Islet of Langerhans (tissue), 1 donor: ENCODE data around the gene SUN5.
"Not testable (repeated sequence)": the region's sequence is repeated elsewhere in the genome, so short reads cannot be mapped to it uniquely, and the experiment has no call there.

Experiments
- FAIRE-seq: peaks from one replicate; lab custom pipeline; 2011; peaks lifted over from hg19 to GRCh38; lab: Jason Lieb, UNC

SUN5 gene

DNA sequence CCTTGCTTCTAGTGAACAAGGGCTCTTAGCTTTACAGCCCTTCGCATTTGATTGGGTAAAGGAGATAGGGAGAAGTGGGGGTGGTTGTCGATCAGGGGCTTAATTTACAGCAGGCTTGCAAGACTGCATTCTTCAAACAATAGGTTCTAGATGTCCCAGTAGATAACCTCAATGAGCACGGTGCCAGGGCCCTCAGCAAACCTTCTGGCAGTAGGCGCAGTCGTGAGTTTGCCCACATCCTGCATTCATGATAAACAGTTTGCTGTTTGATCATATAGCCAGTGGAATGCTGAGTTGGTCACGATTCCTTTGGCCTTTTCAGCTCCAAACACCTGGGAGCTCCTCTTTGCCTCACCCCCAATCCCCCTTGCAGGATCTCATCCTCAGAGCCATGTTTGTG lies 27.5 kb downstream of the SUN5 start:
- FAIRE-seq = no peak

DNA sequence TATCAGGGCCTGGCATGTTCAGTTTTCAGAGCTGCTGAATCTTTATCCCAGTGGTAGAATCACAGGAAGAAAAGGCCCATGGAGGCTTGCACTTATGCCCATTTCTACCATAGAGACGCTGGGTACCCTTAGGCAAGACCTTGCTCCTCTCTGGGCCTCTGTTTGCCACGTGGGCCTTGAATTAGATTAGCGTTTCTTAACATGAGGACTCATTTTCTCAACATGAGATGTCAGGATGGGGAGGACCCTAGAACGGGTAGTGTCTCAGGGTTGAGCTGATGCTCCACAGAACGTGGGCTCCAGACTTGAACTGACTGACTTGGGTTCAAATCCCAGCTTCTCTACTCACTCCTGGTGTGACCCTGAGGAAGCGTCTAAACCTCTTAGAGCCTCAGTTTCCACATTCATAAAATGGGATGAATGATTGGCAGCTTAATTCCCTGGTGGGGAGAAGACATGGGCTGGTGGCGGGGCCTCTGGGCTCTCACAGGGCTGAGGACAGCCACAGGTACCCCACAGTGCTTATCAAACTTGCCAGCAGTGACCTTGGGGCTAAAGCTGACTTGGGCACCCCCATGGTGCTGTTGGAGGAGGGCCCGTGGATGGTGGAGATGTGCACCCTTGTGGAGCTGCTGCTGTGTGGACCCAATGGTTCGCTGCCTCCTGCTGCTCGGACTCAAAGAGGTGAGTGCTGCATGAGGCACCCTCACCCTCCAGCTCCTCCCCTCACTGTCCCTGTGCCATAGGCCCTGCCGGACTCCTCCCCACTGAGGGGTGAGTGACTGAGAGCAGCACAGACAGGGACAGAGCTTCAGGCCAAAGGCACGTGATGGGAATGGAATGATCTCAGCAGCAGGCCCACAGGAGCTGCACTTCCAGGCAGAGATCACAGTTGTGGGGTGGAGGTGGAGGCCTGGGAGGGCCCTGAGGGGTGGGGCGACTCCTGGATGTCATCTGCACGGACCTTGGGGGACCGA lies 28.2 kb downstream of the SUN5 start:
- no peak for FAIRE-seq

DNA sequence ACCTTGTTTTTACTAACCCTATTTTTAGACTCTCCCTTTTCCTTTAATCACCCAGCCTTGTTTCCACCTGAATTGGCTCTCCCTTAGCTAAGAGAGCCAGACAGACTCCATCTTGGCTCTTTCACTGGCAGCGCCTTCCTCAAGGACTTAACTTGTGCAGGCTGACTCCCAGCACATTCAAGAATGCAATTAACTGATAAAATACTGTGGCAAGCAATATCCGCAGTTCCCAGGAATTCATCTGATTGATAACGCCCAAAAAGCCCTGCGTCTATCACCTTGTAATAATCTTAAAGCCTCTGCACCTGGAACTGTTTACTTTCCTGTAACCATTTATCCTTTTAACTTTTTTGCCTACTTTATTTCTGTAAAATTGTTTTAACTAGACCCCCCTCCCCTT lies 29.1 kb downstream of the SUN5 start:
- FAIRE-seq = not testable (repeated sequence)

DNA sequence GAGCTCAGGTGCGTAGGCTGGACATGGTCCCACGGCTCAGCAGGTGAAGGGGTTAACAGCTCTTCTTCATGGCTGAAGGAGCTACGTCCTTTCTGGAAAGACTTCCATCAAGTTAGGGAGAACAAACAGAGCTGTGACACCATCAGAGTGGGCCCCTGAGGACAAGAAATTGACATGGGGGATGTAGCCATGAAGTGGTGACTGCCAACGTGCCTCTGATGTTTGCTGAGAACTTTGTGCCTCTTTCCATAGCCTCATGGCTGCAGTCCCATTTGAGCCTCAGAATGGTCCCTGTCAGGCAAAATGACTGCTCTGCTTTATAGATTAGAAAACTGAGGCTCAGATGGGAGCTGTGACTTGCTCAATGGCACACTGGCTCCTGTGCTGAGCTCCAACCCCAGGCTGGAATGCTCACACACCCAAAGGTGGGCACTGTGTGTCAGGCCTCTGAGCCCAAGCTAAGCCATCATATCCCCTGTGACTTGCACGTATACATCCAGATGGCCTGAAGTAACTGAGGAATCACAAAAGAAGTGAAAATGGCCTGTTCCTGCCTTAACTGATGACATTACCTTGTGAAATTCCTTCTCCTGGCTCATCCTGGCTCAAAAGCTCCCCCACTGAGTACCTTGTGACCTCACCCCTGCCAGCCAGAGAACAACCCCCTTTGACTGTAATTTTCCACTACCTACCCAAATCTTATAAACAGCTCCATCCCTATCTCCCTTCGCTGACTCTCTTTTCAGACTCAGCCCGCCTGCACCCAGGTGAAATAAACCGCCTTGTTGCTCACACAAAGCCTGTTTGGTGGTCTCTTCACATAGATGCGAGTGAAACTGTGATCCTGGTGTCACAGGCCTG lies 29.8 kb downstream of the SUN5 start:
- not testable (repeated sequence) for FAIRE-seq

- FAIRE-seq = no peak
Observed at GRCh38 chr20:32973077-32973717, 31.0 kb downstream of the SUN5 start.

DNA sequence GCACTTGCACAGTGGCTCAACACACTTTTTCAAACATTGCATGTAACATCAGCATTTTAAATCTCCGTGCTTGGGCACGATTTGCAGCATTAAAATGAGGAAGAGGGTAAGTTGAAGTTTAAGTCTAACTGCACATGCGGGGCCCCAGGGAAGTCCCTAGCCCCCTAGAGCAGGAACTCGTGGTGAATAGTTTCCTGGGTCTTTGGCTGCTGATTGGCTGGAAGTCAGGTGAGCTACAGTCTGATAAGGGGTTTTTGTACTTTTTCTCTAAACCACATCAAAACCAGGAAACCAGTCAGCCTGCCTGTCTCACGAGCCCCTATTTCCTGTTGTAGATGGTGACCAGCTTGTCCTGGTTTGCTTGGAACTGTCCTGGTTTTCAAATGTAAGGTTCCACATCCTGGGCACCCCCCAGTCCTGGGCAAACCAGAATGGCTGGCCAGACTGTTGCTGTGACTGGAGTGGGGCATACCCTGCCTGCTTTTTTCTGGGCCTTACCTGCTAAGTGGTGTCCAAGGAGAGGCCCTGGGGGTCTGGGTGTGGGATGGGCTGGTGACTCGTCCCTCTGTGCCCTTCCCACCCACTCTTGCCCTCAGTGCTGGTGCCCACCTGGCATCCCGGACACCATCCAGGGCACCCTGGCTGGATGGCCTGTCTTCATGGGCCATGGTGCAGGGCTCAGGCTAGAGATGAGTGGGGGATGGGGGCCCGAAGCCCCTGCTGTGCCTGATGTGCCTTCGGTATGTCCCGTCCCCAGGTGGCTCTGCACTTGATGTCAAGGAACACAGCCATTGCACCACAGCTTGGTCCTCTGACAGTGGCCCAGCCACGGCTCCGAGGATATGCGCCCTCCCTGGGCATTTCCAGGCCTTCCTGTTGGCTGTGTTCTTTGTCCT lies 31.8 kb downstream of the SUN5 start:
- no peak for FAIRE-seq

DNA sequence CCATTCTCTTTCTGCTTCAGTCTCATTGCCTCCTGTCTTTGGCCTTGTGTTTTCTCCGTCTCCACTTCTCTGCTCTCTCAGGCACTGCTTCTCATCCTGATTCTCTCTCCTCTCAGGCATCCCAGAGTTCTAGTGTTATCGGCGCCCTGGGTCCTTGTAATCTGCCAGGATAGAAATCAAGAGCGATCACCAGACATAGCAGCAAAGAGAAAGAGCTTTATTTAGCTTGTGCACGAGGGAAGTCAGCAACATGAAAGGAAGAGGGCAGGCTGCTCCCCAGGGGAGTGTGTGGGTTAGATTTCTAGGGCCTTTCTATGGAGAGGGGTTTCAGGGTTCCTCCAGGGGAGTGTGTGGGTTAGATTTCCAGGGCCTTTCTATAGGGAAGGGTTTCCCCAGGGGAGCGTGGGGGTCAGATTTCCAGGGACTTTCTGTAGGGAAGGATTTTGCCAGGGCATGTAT lies 32.5 kb downstream of the SUN5 start:
- FAIRE-seq = no peak

- no peak for FAIRE-seq
Observed at GRCh38 chr20:32970973-32971300, 33.3 kb downstream of the SUN5 start.

GRCh38 chr20:32970115-32970972 lies 33.9 kb downstream of the SUN5 start:
- no peak for FAIRE-seq

- no peak for FAIRE-seq
Observed at GRCh38 chr20:32969356-32970114, 34.7 kb downstream of the SUN5 start.

- no peak for FAIRE-seq
Observed at GRCh38 chr20:32968478-32969241, 35.6 kb downstream of the SUN5 start.

DNA sequence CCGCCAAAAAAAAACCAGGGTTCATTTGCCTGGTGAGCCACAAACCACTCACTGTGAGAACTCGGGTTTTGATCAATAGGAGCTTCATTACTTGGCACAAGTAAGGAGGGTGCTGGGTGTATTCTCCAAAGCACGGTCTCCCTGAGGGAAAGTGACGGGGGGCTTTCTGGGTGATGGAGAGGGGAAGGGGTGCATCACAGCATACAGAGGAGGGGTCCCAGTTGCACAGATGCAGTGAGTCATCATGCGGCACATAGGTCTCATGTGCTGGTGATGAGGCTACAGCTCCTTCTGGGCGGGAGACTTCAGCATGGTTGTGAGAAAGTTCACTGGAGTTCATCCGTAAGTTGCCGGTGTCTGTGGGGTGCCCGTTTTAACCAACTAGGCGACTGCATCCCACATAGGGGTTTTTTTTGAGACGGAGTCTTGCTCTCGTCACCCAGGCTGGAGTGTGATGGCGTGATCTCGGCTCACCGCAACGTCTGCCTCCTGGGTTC lies 36.2 kb downstream of the SUN5 start:
- no peak for FAIRE-seq

- no peak for FAIRE-seq
Observed at GRCh38 chr20:32966881-32967781, 37.1 kb downstream of the SUN5 start.

DNA sequence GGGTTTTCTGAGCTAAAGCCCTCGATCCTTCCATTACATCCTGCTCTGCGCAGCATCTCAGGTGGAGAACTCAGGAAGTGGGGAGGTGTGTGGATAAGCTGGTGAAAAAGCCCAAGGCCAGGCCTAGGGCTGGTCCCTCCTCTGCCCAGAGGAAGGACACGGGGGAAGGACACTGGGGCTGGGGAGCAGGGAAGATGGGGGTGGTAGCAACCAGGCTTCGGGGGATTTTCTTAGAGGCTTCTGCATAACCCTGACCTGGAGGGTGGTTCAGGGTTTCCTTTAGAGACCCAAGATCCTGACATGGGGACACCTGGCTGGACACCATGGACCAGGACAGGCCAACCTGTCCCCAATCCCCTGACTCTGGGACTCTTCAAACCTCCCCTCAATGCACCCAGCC lies 37.9 kb downstream of the SUN5 start:
- FAIRE-seq = no peak

DNA sequence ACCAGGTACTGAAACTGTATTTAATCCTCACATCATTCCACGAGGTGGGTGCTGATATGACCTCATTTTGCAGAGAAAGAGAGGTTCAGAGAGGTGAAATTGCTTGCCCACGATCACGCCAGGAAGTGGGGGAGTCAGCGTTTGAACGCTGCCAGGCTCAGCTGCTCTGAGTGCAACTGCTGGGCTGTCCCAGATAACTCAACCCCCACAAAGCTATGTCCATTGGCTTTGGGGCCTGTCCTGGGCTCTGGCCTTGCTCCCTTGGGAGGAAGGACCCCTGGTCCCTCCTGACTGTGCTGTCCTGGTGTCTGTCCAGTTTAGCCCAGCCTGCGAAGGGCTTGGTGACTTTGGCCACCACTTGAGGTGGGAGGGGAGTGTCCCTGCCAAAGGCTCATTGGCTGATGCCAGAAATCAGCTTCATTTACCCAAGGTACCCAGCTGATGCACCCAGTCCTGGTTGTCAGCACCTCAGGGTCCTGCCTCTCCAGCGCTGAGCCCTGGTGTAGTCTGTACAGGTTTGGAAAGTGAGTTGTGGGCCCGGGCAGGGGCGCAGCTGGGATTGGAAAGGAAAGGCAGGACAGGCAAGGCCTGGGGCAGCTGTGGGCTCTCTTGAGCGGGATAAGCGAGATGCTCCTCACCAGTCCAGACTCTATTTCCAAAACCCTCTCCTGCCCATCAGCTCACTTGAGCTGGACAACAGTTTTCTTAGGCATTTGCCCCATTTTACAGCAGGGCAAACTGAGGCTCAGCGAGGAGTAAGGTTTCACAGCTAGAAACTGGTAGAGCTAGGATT lies 38.5 kb downstream of the SUN5 start:
- FAIRE-seq = no peak

DNA sequence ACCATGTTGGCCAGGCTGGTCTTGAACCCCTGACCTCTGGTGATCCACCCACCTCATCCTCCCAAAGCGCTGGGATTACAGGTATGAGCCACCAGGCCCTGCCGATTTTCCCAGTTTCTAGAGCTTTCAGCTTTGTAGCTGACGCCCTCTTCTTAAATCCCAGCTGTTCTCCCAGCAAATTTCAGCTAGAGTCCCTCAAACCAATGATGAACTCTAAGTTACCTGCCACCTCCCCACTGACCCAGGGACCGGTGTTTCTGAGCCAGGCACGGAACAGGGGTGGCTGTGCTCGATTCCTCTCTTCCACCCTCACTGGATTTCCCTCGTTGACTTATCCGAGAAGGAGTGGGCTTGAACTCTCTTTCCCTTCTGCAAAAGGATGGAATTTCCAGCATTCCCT lies 39.1 kb downstream of the SUN5 start:
- FAIRE-seq = no peak

GRCh38 chr20:32964575-32964974 lies 39.7 kb downstream of the SUN5 start:
- FAIRE-seq = no peak
